CD4-positive, alpha-beta T cell (primary cell): ENCODE results near the gene FRMPD1. TPM values are rescaled to one million over a fixed set of nuclear protein-coding genes. Genes with fewer than 3 reads are reported as not detected.

ENCODE experiments used
- ATAC-seq: fragments of 200-7000 bp; cut with Tn5 transposase; one replicate; pipeline ENCODE4 v1.10.0; 2022; ENCODE audit warnings: mild to moderate bottlenecking; ENCODE audit not compliant: poor library complexity
- CTCF ChIA-PET: fragments of 350-600 bp; sonication (Branson Sonifier 250); formaldehyde crosslinking; loops from one replicate; lab custom pipeline; 2021; ENCODE audit warnings: antibody characterized with exemption, inconsistent platforms; lab: Charles Lee
- POLR2A ChIA-PET: fragments of 350-600 bp; sonication (Branson Sonifier 250); formaldehyde crosslinking; loops from one replicate; lab custom pipeline; 2021; ENCODE audit warnings: antibody characterized with exemption, inconsistent platforms; lab: Charles Lee
- DNase-seq, 14 experiments: peaks; one replicate each; pipeline ENCODE4 v3.0.0-alpha.2; 2013 to 2020; ENCODE audit warnings: mixed read lengths in 2 of 14
- H3K27ac ChIP-seq, 2 donors: one replicate each; pipeline versions ENCODE4 v1.5.1 to v1.7.0; 2013; ENCODE audit warnings: low read length in 2 of 2, low read depth in 1 of 2, mild to moderate bottlenecking in 1 of 2
- H3K27me3 ChIP-seq, 2 experiments: 1 replicate in 1 of 2; 2 replicates in 1 of 2; pipeline versions ENCODE4 v1.6.1 to v1.7.0; 2013; ENCODE audit warnings: low read length in 2 of 2, control low read depth in 1 of 2, mild to moderate bottlenecking in 1 of 2, moderate library complexity in 1 of 2; ENCODE audit not compliant: insufficient read depth in 2 of 2, control insufficient read depth in 1 of 2
- H3K36me3 ChIP-seq: one replicate; pipeline ENCODE4 v1.6.1; 2013; ENCODE audit warnings: low read length, control low read depth; ENCODE audit not compliant: insufficient read depth
- H3K4me1 ChIP-seq: one replicate; pipeline ENCODE4 v1.6.1; 2013; ENCODE audit warnings: low read length, control low read depth; ENCODE audit not compliant: insufficient read depth
- H3K4me3 ChIP-seq: one replicate; pipeline ENCODE4 v1.5.1; 2013; ENCODE audit warnings: mild to moderate bottlenecking, low read length, moderate library complexity
- H3K9me3 ChIP-seq, 2 experiments: 1 replicate in 1 of 2; 2 replicates in 1 of 2; pipeline versions ENCODE4 v1.6.1 to v1.7.0; 2013; ENCODE audit warnings: low read length in 2 of 2, mild to moderate bottlenecking in 2 of 2, control low read depth in 1 of 2, moderate library complexity in 1 of 2; ENCODE audit not compliant: control insufficient read depth in 1 of 2, insufficient read depth in 1 of 2
- H3K27ac Mint-ChIP-seq: one replicate; pipeline ENCODE4 v1.8.0; 2020; ENCODE audit warnings: mixed read lengths
- H3K27me3 Mint-ChIP-seq: one replicate; pipeline ENCODE4 v1.8.0; 2021; ENCODE audit warnings: mixed read lengths
- H3K36me3 Mint-ChIP-seq: one replicate; pipeline ENCODE4 v1.8.0; 2021; ENCODE audit warnings: low read depth, mixed read lengths
- H3K4me1 Mint-ChIP-seq: one replicate; pipeline ENCODE4 v1.8.0; 2021; ENCODE audit warnings: low read depth, mixed read lengths
- H3K4me3 Mint-ChIP-seq: one replicate; pipeline ENCODE4 v1.8.0; 2020; ENCODE audit warnings: mild to moderate bottlenecking, mixed read lengths
- H3K9me3 Mint-ChIP-seq: one replicate; pipeline ENCODE4 v1.8.0; 2020; ENCODE audit warnings: mixed read lengths
- CTCF ChIP-seq: fragments of 200-600 bp; IDR thresholded peaks from one replicate; pipeline ENCODE4 v1.8.0; 2022; ENCODE audit warnings: antibody characterized with exemption, mild to moderate bottlenecking
- intact Hi-C, 2 experiments: fragments of 100-400 bp; cut with DNase I in 1 of 2; cut with micrococcal nuclease in 1 of 2; formaldehyde crosslinking; loops; one replicate each; pipeline versions ENCODE4 v1.15.1 to v1.9.0; 2023 to 2025; cut with DNase I, micrococcal nuclease
- total RNA-seq, 174 experiments: library from RNA in 2 of 174; stranded (reverse) in 2 of 174; gene quantifications; one replicate each; pipeline ENCODE4 v1.2.3 and lab custom pipeline; 2021 to 2026

The FRMPD1 gene
- total RNA-seq, 2 experiments from 2014 or later, result not detected

GRCh38 chr9:37740631-37741328 lies 90.0 kb downstream of the FRMPD1 start:
- DNase-seq (no peak), ATAC-seq (no peak)
- no peaks in the 10 kb centered on the region for H3K9me3 ChIP-seq
- H3K27me3 ChIP-seq, result no peaks in the 10 kb centered on the region
- no peak overlapping the region for H3K4me3 Mint-ChIP-seq
- no peaks in the 10 kb centered on the region for H3K4me1 Mint-ChIP-seq
- TF ChIP-seq CTCF, result no peak
- POLR2A ChIA-PET, result no interaction called here
- intact Hi-C loops, result no loop called here
- H3K27ac Mint-ChIP-seq, result no peak overlapping the region
- no peaks in the 10 kb centered on the region for H3K4me1 ChIP-seq
- H3K27ac ChIP-seq, result no peak overlapping the region
- no peaks in the 10 kb centered on the region for H3K9me3 Mint-ChIP-seq
- CTCF ChIA-PET, result no interaction called here
- H3K36me3 ChIP-seq, result no peaks in the 10 kb centered on the region
- H3K4me3 ChIP-seq, result no peak overlapping the region
- H3K27me3 Mint-ChIP-seq, result no peaks in the 10 kb centered on the region
- H3K36me3 Mint-ChIP-seq, result no peaks in the 10 kb centered on the region

- TF ChIP-seq CTCF, result no peak
- Histone ChIP-seq H3K4me3 (no peak overlapping the region), H3K27me3 (no peaks in the 10 kb centered on the region), H3K9me3 (no peaks in the 10 kb centered on the region), H3K27ac (no peak overlapping the region), H3K36me3 (no peaks in the 10 kb centered on the region), H3K4me1 (no peaks in the 10 kb centered on the region)
- Mint-ChIP-seq H3K36me3 (no peaks in the 10 kb centered on the region), H3K4me3 (no peak overlapping the region), H3K9me3 (no peaks in the 10 kb centered on the region), H3K4me1 (peaks cover under 1% of the 10 kb centered on the region), H3K27me3 (no peaks in the 10 kb centered on the region), H3K27ac (no peak overlapping the region)
- intact Hi-C loops, result loop anchor here in 1 of 2 experiments (5.0 kb wide), 1 partner anchor 164 kb away; no protein-coding TSS in a partner anchor
- POLR2A ChIA-PET, result no interaction called here
- CTCF ChIA-PET, result no interaction called here
- DNase-seq, result no peak
- ATAC-seq, result no peak
Observed at GRCh38 chr9:37745970-37746369, 95.2 kb downstream of the FRMPD1 start.

DNA sequence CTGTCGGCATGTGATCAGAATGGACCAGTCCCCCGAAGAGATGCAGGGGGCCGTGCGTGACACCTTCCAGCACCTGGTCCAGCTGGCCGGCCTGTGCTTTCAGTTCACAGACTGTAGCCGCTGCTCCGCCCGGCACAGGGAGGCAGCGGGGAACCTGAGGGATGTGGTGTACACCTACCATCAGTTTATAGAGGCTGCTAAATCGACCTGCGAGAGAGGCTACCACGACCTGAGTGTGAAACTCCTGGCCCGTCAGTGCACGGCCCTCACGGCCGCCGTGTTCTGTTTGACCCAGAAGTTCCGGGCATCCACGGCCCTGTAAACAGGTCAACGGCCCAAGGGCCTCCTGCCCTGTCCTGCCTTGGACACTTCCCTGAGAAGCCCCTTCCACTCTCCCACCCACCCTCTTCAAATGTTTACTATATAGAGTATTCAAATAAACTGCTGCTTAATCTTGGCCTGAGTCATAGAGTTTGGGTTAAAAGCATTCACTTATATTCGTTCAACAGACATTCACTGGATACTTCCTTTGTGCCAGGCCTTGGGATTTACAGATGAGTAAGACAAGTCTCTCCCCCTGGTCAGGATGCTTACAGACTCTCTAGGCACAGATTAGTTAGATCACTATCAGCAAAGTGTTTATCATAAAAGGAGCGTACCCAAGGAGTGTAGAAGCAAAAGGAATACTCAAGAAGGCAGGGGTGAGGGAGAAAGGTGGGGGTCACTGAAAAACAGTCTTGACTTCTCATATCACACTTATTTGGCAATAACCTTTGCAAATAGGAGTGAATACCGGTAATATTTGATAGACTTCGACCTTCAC lies 95.9 kb downstream of the FRMPD1 start:
- H3K9me3 ChIP-seq, result no peaks in the 10 kb centered on the region
- H3K4me3 ChIP-seq, result no peak overlapping the region
- H3K36me3 Mint-ChIP-seq, result no peaks in the 10 kb centered on the region
- no peak for TF ChIP-seq CTCF
- no peaks in the 10 kb centered on the region for H3K27me3 ChIP-seq
- DNase-seq, result no peak
- H3K27ac ChIP-seq, result no peak overlapping the region
- H3K27me3 Mint-ChIP-seq, result no peaks in the 10 kb centered on the region
- no peak overlapping the region for H3K4me3 Mint-ChIP-seq
- ChIA-PET CTCF (no interaction called here), POLR2A (no interaction called here)
- H3K27ac Mint-ChIP-seq, result no peak overlapping the region
- H3K9me3 Mint-ChIP-seq, result no peaks in the 10 kb centered on the region
- intact Hi-C loops, result loop anchor here in 1 of 2 experiments (5.0 kb wide), 1 partner anchor 164 kb away; no protein-coding TSS in a partner anchor
- no peaks in the 10 kb centered on the region for H3K4me1 ChIP-seq
- no peak for ATAC-seq
- no peaks in the 10 kb centered on the region for H3K36me3 ChIP-seq
- H3K4me1 Mint-ChIP-seq, result peaks cover 3% of the 10 kb centered on the region
